ENCODE results near the gene ZNF682. TPM values are rescaled to one million over a fixed set of nuclear protein-coding genes. Genes with fewer than 3 reads are reported as not detected.
"Not testable (repeated sequence)": the region's sequence is repeated elsewhere in the genome, so short reads cannot be mapped to it uniquely, and the experiment has no call there.

The ZNF682 gene
- total RNA-seq, 1 experiment from 2014 or later: 23.0 TPM

- Histone ChIP-seq H2BK120ac (ENCODE audit: low read depth, low read length, poor library complexity, severe bottlenecking) (no peak overlapping the region), H3K18ac (ENCODE audit: insufficient read length, low read depth, low read length) (no peak overlapping the region), H2BK15ac (ENCODE audit: low read depth, low read length) (no peak overlapping the region), H3K56ac (ENCODE audit: insufficient read length, low read depth, low read length) (no peak overlapping the region), H3T11ph (ENCODE audit: low read length) (no peak overlapping the region), H2BK12ac (ENCODE audit: insufficient read length, low read depth, low read length) (no peak overlapping the region), H4K5ac (ENCODE audit: insufficient read length, low read depth, low read length) (no peak overlapping the region), H3K27ac (ENCODE audit: insufficient read length, low read depth, low read length) (no peak overlapping the region), H3K27me3 (ENCODE audit: insufficient read depth, low read length) (no peaks in the 10 kb centered on the region), H4K20me1 (ENCODE audit: control insufficient read depth, insufficient read depth, insufficient read length) (no peaks in the 10 kb centered on the region), H4K8ac (replicated peaks; ENCODE audit: insufficient read length, low read depth, low read length) (no peak overlapping the region), H2AFZ (ENCODE audit: low read length) (no peak overlapping the region), H2AK5ac (ENCODE audit: insufficient read length, low read length) (no peak overlapping the region), H3K23me2 (ENCODE audit: insufficient read length, low read depth, low read length, poor library complexity, severe bottlenecking) (no peaks in the 10 kb centered on the region), H3K79me1 (ENCODE audit: insufficient read depth, low read depth, low read length, poor library complexity, severe bottlenecking) (no peaks in the 10 kb centered on the region), H3K23ac (ENCODE audit: insufficient read length, low read depth, low read length) (no peak overlapping the region), H3K4ac (ENCODE audit: low read depth, low read length) (no peak overlapping the region), H3K9me3 (ENCODE audit: control insufficient read depth, low read depth, low read length) (no peaks in the 10 kb centered on the region), H3K9ac (ENCODE audit: extremely low read depth, insufficient read length, low read length) (no peak overlapping the region), H2BK5ac (ENCODE audit: insufficient read length, low read length) (no peak overlapping the region), H3K4me2 (ENCODE audit: insufficient read depth, insufficient read length, low read length) (no peak overlapping the region), H4K91ac (ENCODE audit: insufficient read length, low read depth, low read length) (no peak overlapping the region), H3K79me2 (ENCODE audit: insufficient read depth, low read length) (no peaks in the 10 kb centered on the region), H3K4me1 (ENCODE audit: insufficient read depth, low read length) (no peaks in the 10 kb centered on the region; the same call in 1 of the 2 replicates), H3K14ac (ENCODE audit: insufficient read depth, low read length) (no peak overlapping the region), H2BK20ac (ENCODE audit: low read depth, low read length, poor library complexity, severe bottlenecking) (no peak overlapping the region)
- no peak for DNase-seq
- Mint-ChIP-seq H3K36me3 (ENCODE audit: insufficient read depth in 1 of 3, low read depth in 3 of 3) (peaks cover 5 to 8% (median 6%) of the 10 kb centered on the region in 3 experiments), H3K4me3 (no peak overlapping the region), H3K9me3 (peaks cover 9 to 32% of the 10 kb centered on the region in 2 experiments), H3K27me3 (ENCODE audit: low read depth) (peaks cover 9% of the 10 kb centered on the region), H3K4me1 (peaks cover 26 to 44% of the 10 kb centered on the region in 2 experiments), H3K27ac (no peak overlapping the region)
- WGBS (ENCODE audit: extremely low coverage, insufficient read length, low lambda C conversion rate): no CpG with 5 or more reads among the region's 2 CpGs
- TF ChIP-seq, protein P1, sequence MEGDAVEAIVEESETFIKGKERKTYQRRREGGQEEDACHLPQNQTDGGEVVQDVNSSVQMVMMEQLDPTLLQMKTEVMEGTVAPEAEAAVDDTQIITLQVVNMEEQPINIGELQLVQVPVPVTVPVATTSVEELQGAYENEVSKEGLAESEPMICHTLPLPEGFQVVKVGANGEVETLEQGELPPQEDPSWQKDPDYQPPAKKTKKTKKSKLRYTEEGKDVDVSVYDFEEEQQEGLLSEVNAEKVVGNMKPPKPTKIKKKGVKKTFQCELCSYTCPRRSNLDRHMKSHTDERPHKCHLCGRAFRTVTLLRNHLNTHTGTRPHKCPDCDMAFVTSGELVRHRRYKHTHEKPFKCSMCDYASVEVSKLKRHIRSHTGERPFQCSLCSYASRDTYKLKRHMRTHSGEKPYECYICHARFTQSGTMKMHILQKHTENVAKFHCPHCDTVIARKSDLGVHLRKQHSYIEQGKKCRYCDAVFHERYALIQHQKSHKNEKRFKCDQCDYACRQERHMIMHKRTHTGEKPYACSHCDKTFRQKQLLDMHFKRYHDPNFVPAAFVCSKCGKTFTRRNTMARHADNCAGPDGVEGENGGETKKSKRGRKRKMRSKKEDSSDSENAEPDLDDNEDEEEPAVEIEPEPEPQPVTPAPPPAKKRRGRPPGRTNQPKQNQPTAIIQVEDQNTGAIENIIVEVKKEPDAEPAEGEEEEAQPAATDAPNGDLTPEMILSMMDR (conservative IDR thresholded peaks at IDR 0.05): no peak
Measured at GRCh38 chr19:20070691-20071090, 31.4 kb upstream of the ZNF682 start.

DNA sequence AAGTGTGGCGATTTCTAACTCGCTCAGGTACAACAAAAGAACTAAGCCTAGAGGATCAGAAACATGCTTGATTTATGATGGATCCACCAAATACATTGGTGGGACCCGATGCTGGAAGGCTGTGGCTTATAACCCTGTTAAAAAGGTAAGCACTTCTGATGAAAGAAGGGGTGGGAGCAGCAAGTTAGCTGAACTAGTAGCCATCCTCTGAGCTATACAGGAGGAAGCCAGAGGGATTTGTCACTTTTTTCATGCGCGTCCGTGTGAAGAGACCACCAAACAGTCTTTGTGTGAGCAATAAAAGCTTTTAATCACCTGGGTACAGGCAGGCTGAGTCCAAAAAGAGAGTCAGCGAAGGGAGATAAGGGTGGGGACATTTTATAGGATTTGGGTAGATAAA lies 29.3 kb upstream of the ZNF682 start:
- H2BK5ac ChIP-seq (ENCODE audit: insufficient read length, low read length); H4K20me1 ChIP-seq (ENCODE audit: control insufficient read depth, insufficient read depth, insufficient read length); H3K23ac ChIP-seq (ENCODE audit: insufficient read length, low read depth, low read length); H2BK120ac ChIP-seq (ENCODE audit: low read depth, low read length, poor library complexity, severe bottlenecking); H3K27me3 ChIP-seq (ENCODE audit: insufficient read depth, low read length); H4K91ac ChIP-seq (ENCODE audit: insufficient read length, low read depth, low read length); DNase-seq; H3K79me1 ChIP-seq (ENCODE audit: insufficient read depth, low read depth, low read length, poor library complexity, severe bottlenecking); H3K4me1 ChIP-seq (ENCODE audit: insufficient read depth, low read length); H2BK20ac ChIP-seq (ENCODE audit: low read depth, low read length, poor library complexity, severe bottlenecking); H2BK12ac ChIP-seq (ENCODE audit: insufficient read length, low read depth, low read length); H3T11ph ChIP-seq (ENCODE audit: low read length); H2AK5ac ChIP-seq (ENCODE audit: insufficient read length, low read length); H2BK15ac ChIP-seq (ENCODE audit: low read depth, low read length); H3K79me2 ChIP-seq (ENCODE audit: insufficient read depth, low read length); H4K5ac ChIP-seq (ENCODE audit: insufficient read length, low read depth, low read length); H3K23me2 ChIP-seq (ENCODE audit: insufficient read length, low read depth, low read length, poor library complexity, severe bottlenecking); H3K9me3 ChIP-seq (ENCODE audit: control insufficient read depth, low read depth, low read length); H3K4ac ChIP-seq (ENCODE audit: low read depth, low read length); H3K56ac ChIP-seq (ENCODE audit: insufficient read length, low read depth, low read length); H4K8ac ChIP-seq (replicated peaks; ENCODE audit: insufficient read length, low read depth, low read length): not testable (repeated sequence)
- Histone ChIP-seq H3K9ac (ENCODE audit: extremely low read depth, insufficient read length, low read length) (peak overlapping the region; percentile 3), H3K14ac (ENCODE audit: insufficient read depth, low read length) (peak overlapping the region; percentile 39; the same call in 1 of the 2 replicates), H2AFZ (ENCODE audit: low read length) (peak overlapping the region; percentile 99), H3K18ac (ENCODE audit: insufficient read length, low read depth, low read length) (peak overlapping the region; percentile 33), H3K27ac (ENCODE audit: insufficient read length, low read depth, low read length) (peak overlapping the region; percentile 24), H3K4me2 (ENCODE audit: insufficient read depth, insufficient read length, low read length) (peak overlapping the region; percentile 25)
- peaks cover 20 to 41% of the 10 kb centered on the region in 2 experiments for H3K9me3 Mint-ChIP-seq
- H3K4me3 Mint-ChIP-seq: peak overlapping the region in 1 of 2 experiments; percentile 58; a peak in 2 of 5 replicates
- peaks cover 26 to 44% of the 10 kb centered on the region in 2 experiments for H3K4me1 Mint-ChIP-seq
- peaks cover 12% of the 10 kb centered on the region for H3K27me3 Mint-ChIP-seq (ENCODE audit: low read depth)
- H3K36me3 Mint-ChIP-seq (ENCODE audit: insufficient read depth in 1 of 3, low read depth in 3 of 3): peaks cover 10 to 16% (median 13%) of the 10 kb centered on the region in 3 experiments
- WGBS (ENCODE audit: extremely low coverage, insufficient read length, low lambda C conversion rate): no CpG with 5 or more reads among the region's 7 CpGs
- H3K27ac Mint-ChIP-seq: peak overlapping the region in 2 of 3 experiments; percentile 56 to 76; a peak in 4 of 7 replicates

Measured in H9 (cell line).